GM23248 (cell line): ENCODE results near the gene TEX51. TPM values are rescaled to one million over a fixed set of nuclear protein-coding genes. Genes with fewer than 3 reads are reported as not detected.

Source experiments
- DNase-seq: peaks from one replicate; pipeline ENCODE4 v3.0.0-alpha.2; 2015
- H2AFZ ChIP-seq: fragments of 200-600 bp; sonication (generic); 2 replicates; pipeline ENCODE4 v1.6.1; 2016; ENCODE audit warnings: antibody characterized with exemption
- H3F3A ChIP-seq: fragments of 200-600 bp; sonication (generic); 2 replicates; pipeline ENCODE4 v1.6.1; 2016; ENCODE audit warnings: mild to moderate bottlenecking, antibody characterized with exemption, mixed run types; ENCODE audit not compliant: insufficient read depth
- H3K27ac ChIP-seq: fragments of 200-600 bp; sonication (generic); 2 replicates; pipeline ENCODE4 v1.5.1; 2016; ENCODE audit warnings: mild to moderate bottlenecking
- H3K27me3 ChIP-seq: fragments of 200-600 bp; sonication (generic); replicated peaks from 2 replicates; pipeline ENCODE4 v1.6.1; 2016; ENCODE audit warnings: mild to moderate bottlenecking; ENCODE audit not compliant: insufficient read depth
- H3K36me3 ChIP-seq: fragments of 200-600 bp; sonication (generic); 2 replicates; pipeline ENCODE4 v1.6.1; 2016; ENCODE audit warnings: low read depth, mild to moderate bottlenecking
- H3K4me1 ChIP-seq: fragments of 200-600 bp; sonication (generic); 2 replicates; pipeline ENCODE4 v1.6.1; 2016; ENCODE audit warnings: mild to moderate bottlenecking; ENCODE audit not compliant: insufficient read depth
- H3K4me2 ChIP-seq: fragments of 200-600 bp; sonication (generic); one replicate; pipeline ENCODE4 v1.6.1; 2016; ENCODE audit warnings: mild to moderate bottlenecking; ENCODE audit not compliant: unreplicated experiment
- H3K4me3 ChIP-seq: fragments of 200-600 bp; sonication (generic); 2 replicates; pipeline ENCODE4 v1.5.1; 2016; ENCODE audit warnings: mild to moderate bottlenecking
- H3K79me2 ChIP-seq: fragments of 200-600 bp; sonication (generic); 2 replicates; pipeline ENCODE4 v1.6.1; 2016; ENCODE audit warnings: mild to moderate bottlenecking; ENCODE audit not compliant: insufficient read depth
- H3K9ac ChIP-seq: fragments of 200-600 bp; sonication (generic); 2 replicates; pipeline ENCODE4 v1.6.1; 2016; ENCODE audit warnings: mild to moderate bottlenecking
- H3K9me2 ChIP-seq: fragments of 200-600 bp; sonication (generic); 2 replicates; pipeline ENCODE4 v1.6.1; 2016; ENCODE audit warnings: mixed run types, mild to moderate bottlenecking, moderate library complexity; ENCODE audit not compliant: insufficient read depth
- H3K9me3 ChIP-seq: fragments of 200-600 bp; sonication (generic); one replicate; pipeline ENCODE4 v1.6.1; 2017; ENCODE audit warnings: low read depth
- H4K20me1 ChIP-seq: fragments of 200-600 bp; sonication (generic); 2 replicates; pipeline ENCODE4 v1.6.0; 2016; ENCODE audit not compliant: insufficient read depth
- EZH2 ChIP-seq: fragments of 200-600 bp; sonication (generic); IDR thresholded peaks from 2 replicates; pipeline ENCODE4 v1.6.1; 2018; ENCODE audit warnings: antibody characterized with exemption, mild to moderate bottlenecking; ENCODE audit not compliant: insufficient read depth, poor library complexity, severe bottlenecking
- EZH2phosphoT487 ChIP-seq: fragments of 200-600 bp; sonication (generic); IDR thresholded peaks from 2 replicates; pipeline ENCODE4 v1.6.1; 2018; ENCODE audit warnings: antibody characterized with exemption, moderate library complexity, mild to moderate bottlenecking, low read depth; ENCODE audit not compliant: insufficient read depth
- WGBS, 2 experiments: methylation state at CpG; one replicate each; pipeline ENCODE4 v1.1.6; 2015 to 2017; ENCODE audit warnings: low lambda C conversion rate in 2 of 2, low coverage in 1 of 2; ENCODE audit errors: missing lambda C conversion rate in 2 of 2; 5-methylcytosine and 5-hydroxymethylcytosine counted together
- in situ Hi-C: fragments of 300-500 bp; cut with MboI; formaldehyde crosslinking; loops from 2 replicates; pipeline ENCODE4 v1.15.0; 2020
- polyA plus RNA-seq: library from polyadenylated mRNA; unstranded; fragments of >200 nt; fragmentation: Nextera tagmentation; extraction: Ambion mirVana; gene quantifications from 2 replicates; pipeline ENCODE4 v1.2.1, GENCODE V29; 2016
- total RNA-seq: library from RNA; depleted of rRNA; stranded (reverse); fragments of >200 nt; shearing (Covaris generic); gene quantifications from 2 replicates; pipeline ENCODE4 v1.2.3, GENCODE V29; 2014; rRNA removed

TEX51 gene
- not detected in 2 replicates for total RNA-seq
- not detected in 2 replicates for polyA plus RNA-seq

GRCh38 chr2:126898636-126899035 lies at the start of gene TEX51:
Gene TEX51, plus strand, starts transcription at chr2:126898890. Its CDS starts 29 bp downstream, at chr2:126898919.
- Histone ChIP-seq H3K4me3 (no peak within 1 kb of the TSS), H4K20me1 (no peaks in the 10 kb centered on the region), H3K9me3 (no peaks in the 10 kb centered on the region), H3K9ac (no peak within 1 kb of the TSS), H3K4me2 (no peak within 1 kb of the TSS), H3K27me3 (peaks cover 3% of the 10 kb centered on the region; the same call in 1 of the 2 replicates), H3K4me1 (no peaks in the 10 kb centered on the region), H3K79me2 (no peaks in the 10 kb centered on the region), H3F3A (no peaks in the 10 kb centered on the region), H3K27ac (no peak within 1 kb of the TSS), H3K9me2 (no peaks in the 10 kb centered on the region), H3K36me3 (no peaks in the 10 kb centered on the region), H2AFZ (no peak within 1 kb of the TSS)
- 48 to 52% methylated on average over 5 of the region's 5 CpGs for WGBS, 2 experiments
- in situ Hi-C loops = no loop called here
- no peak for DNase-seq
- TF ChIP-seq EZH2 = no peak
- TF ChIP-seq EZH2phosphoT487 = no peak

- no peak for DNase-seq
- Histone ChIP-seq H3K4me1 (no peaks in the 10 kb centered on the region), H3K9me3 (no peaks in the 10 kb centered on the region), H3K79me2 (no peaks in the 10 kb centered on the region), H3K4me3 (no peak overlapping the region), H2AFZ (no peak overlapping the region), H3F3A (no peaks in the 10 kb centered on the region), H4K20me1 (no peaks in the 10 kb centered on the region), H3K4me2 (no peak overlapping the region), H3K9ac (no peak overlapping the region), H3K27me3 (no peaks in the 10 kb centered on the region), H3K27ac (no peak overlapping the region), H3K9me2 (no peaks in the 10 kb centered on the region), H3K36me3 (no peaks in the 10 kb centered on the region)
- in situ Hi-C loops = no loop called here
- 16 to 21% methylated on average over 2 of the region's 2 CpGs for WGBS, 2 experiments
- TF ChIP-seq EZH2phosphoT487 = no peak
- no peak for TF ChIP-seq EZH2
Observed at GRCh38 chr2:126849054-126849453, 49.6 kb upstream of the TEX51 start.

GRCh38 chr2:126849486-126849885 lies 49.2 kb upstream of the TEX51 start:
- Histone ChIP-seq H3K79me2 (no peaks in the 10 kb centered on the region), H4K20me1 (no peaks in the 10 kb centered on the region), H3K27me3 (no peaks in the 10 kb centered on the region), H3K9ac (no peak overlapping the region), H3F3A (no peaks in the 10 kb centered on the region), H2AFZ (no peak overlapping the region), H3K4me3 (no peak overlapping the region), H3K4me2 (no peak overlapping the region), H3K36me3 (no peaks in the 10 kb centered on the region), H3K4me1 (no peaks in the 10 kb centered on the region), H3K27ac (no peak overlapping the region), H3K9me3 (no peaks in the 10 kb centered on the region), H3K9me2 (no peaks in the 10 kb centered on the region)
- in situ Hi-C loops = no loop called here
- DNase-seq = no peak
- no peak for TF ChIP-seq EZH2phosphoT487
- TF ChIP-seq EZH2 = no peak
- 5 to 11% methylated on average over 4 of the region's 4 CpGs for WGBS, 2 experiments

- no peaks in the 10 kb centered on the region for H3F3A ChIP-seq
- no peaks in the 10 kb centered on the region for H3K79me2 ChIP-seq
- TF ChIP-seq EZH2phosphoT487 = no peak
- TF ChIP-seq EZH2 = no peak
- in situ Hi-C loops = no loop called here
- no peaks in the 10 kb centered on the region for H3K36me3 ChIP-seq
- H3K4me3 ChIP-seq = no peak overlapping the region
- no peaks in the 10 kb centered on the region for H3K9me3 ChIP-seq
- 14 to 17% methylated on average over 7 of the region's 7 CpGs for WGBS, 2 experiments
- H3K27ac ChIP-seq = no peak overlapping the region
- no peak overlapping the region for H3K9ac ChIP-seq
- no peak overlapping the region for H3K4me2 ChIP-seq
- DNase-seq = no peak
- no peaks in the 10 kb centered on the region for H3K4me1 ChIP-seq
- H3K27me3 ChIP-seq = no peaks in the 10 kb centered on the region
- no peaks in the 10 kb centered on the region for H4K20me1 ChIP-seq
- H2AFZ ChIP-seq = no peak overlapping the region
- H3K9me2 ChIP-seq = no peaks in the 10 kb centered on the region
Observed at GRCh38 chr2:126849991-126850535, 48.6 kb upstream of the TEX51 start.

- H3K4me3 ChIP-seq = no peak overlapping the region
- H3K9me2 ChIP-seq = no peaks in the 10 kb centered on the region
- no peaks in the 10 kb centered on the region for H3F3A ChIP-seq
- H3K36me3 ChIP-seq = no peaks in the 10 kb centered on the region
- no peaks in the 10 kb centered on the region for H4K20me1 ChIP-seq
- no peak for DNase-seq
- no peak overlapping the region for H3K4me2 ChIP-seq
- no peak overlapping the region for H3K27ac ChIP-seq
- TF ChIP-seq EZH2 (no peak), EZH2phosphoT487 (no peak)
- H2AFZ ChIP-seq = no peak overlapping the region
- H3K9me3 ChIP-seq = no peaks in the 10 kb centered on the region
- H3K79me2 ChIP-seq = no peaks in the 10 kb centered on the region
- WGBS, 2 experiments = 24 to 32% methylated on average over 5 of the region's 5 CpGs
- in situ Hi-C loops = no loop called here
- H3K9ac ChIP-seq = no peak overlapping the region
- no peaks in the 10 kb centered on the region for H3K4me1 ChIP-seq
- no peaks in the 10 kb centered on the region for H3K27me3 ChIP-seq
Observed at GRCh38 chr2:126850940-126851339, 47.8 kb upstream of the TEX51 start.
